CD4-positive, alpha-beta T cell treated with Interleukin-15 for 1 hour (primary cell): ENCODE data around the gene MEGF6.

ENCODE experiments used
- DNase-seq: peaks from one replicate; pipeline ENCODE4 v3.0.0-alpha.2; 2020

MEGF6 gene

GRCh38 chr1:3642919-3643675 lies 31.8 kb upstream of the MEGF6 start:
- no peak for DNase-seq

GRCh38 chr1:3641816-3642215 lies 30.5 kb upstream of the MEGF6 start:
- DNase-seq = no peak

GRCh38 chr1:3641046-3641760 lies 29.9 kb upstream of the MEGF6 start:
- DNase-seq = no peak

- DNase-seq = no peak
These were observed 29.0 kb upstream of the MEGF6 start for GRCh38 chr1:3640121-3640837.

- no peak for DNase-seq
These were observed 28.1 kb upstream of the MEGF6 start for GRCh38 chr1:3639397-3639911.

- DNase-seq = no peak
These were observed 27.4 kb upstream of the MEGF6 start for GRCh38 chr1:3638676-3639075.

GRCh38 chr1:3638027-3638426 lies 26.7 kb upstream of the MEGF6 start:
- no peak for DNase-seq

GRCh38 chr1:3636531-3636930 lies 25.2 kb upstream of the MEGF6 start:
- no peak for DNase-seq

- no peak for DNase-seq
These were observed 24.8 kb upstream of the MEGF6 start for GRCh38 chr1:3636080-3636479.

GRCh38 chr1:3634059-3634800 lies 22.9 kb upstream of the MEGF6 start:
- DNase-seq = no peak

- no peak for DNase-seq
These were observed 22.2 kb upstream of the MEGF6 start for GRCh38 chr1:3633344-3634058.

- no peak for DNase-seq
These were observed 21.5 kb upstream of the MEGF6 start for GRCh38 chr1:3632716-3633343.

GRCh38 chr1:3632298-3632697 lies 21.0 kb upstream of the MEGF6 start:
- DNase-seq = no peak

- DNase-seq = no peak
These were observed 20.3 kb upstream of the MEGF6 start for GRCh38 chr1:3631320-3632260.

GRCh38 chr1:3630914-3631313 lies 19.6 kb upstream of the MEGF6 start:
- DNase-seq = no peak

- DNase-seq = no peak
These were observed 18.9 kb upstream of the MEGF6 start for GRCh38 chr1:3630161-3630611.

GRCh38 chr1:3629561-3630160 lies 18.4 kb upstream of the MEGF6 start:
- DNase-seq = no peak

- DNase-seq = no peak
These were observed 17.1 kb upstream of the MEGF6 start for GRCh38 chr1:3628445-3628844.

GRCh38 chr1:3627515-3628253 lies 16.4 kb upstream of the MEGF6 start:
- no peak for DNase-seq
